COR-L47 (cell line): ENCODE results near the gene QPCT.

ENCODE experiments used
- DNase-seq: peaks from one replicate; lab custom pipeline; 2025; lab: John Stamatoyannopoulos, UW

The QPCT gene

GRCh38 chr2:37324786-37325624 is 19.4 kb upstream of the QPCT start, which contains the start of gene PRKD3:
Gene PRKD3 (minus strand): TSS chr2:37324833. CDS start chr2:37316524, 8,309 bp downstream.
- peak; percentile 50 for DNase-seq

- DNase-seq, result no peak
These were observed 18.8 kb upstream of the QPCT start for GRCh38 chr2:37325625-37326071.

GRCh38 chr2:37326285-37326684 is 18.1 kb upstream of the QPCT start:
- no peak for DNase-seq

- DNase-seq, result no peak
These were observed 17.4 kb upstream of the QPCT start for GRCh38 chr2:37326866-37327634.

- no peak for DNase-seq
These were observed 13.7 kb upstream of the QPCT start for GRCh38 chr2:37330681-37331080.

GRCh38 chr2:37332560-37332959 is 11.9 kb upstream of the QPCT start:
- no peak for DNase-seq

- no peak for DNase-seq
These were observed 11.2 kb upstream of the QPCT start for GRCh38 chr2:37333256-37333655.

- no peak for DNase-seq
These were observed 8.8 kb upstream of the QPCT start for GRCh38 chr2:37335604-37336003.

GRCh38 chr2:37337620-37338280 is 6.7 kb upstream of the QPCT start:
- DNase-seq, result no peak

GRCh38 chr2:37338933-37339332 is 5.5 kb upstream of the QPCT start:
- DNase-seq, result no peak

- no peak for DNase-seq
These were observed 3.8 kb upstream of the QPCT start for GRCh38 chr2:37340637-37341036.

- no peak for DNase-seq
These were observed 1.7 kb upstream of the QPCT start for GRCh38 chr2:37342591-37343220.

GRCh38 chr2:37343537-37344434 is 644 bp upstream of the QPCT start:
- no peak for DNase-seq

GRCh38 chr2:37348155-37348554 is 3.7 kb downstream of the QPCT start:
- DNase-seq, result no peak

- peak; percentile 39 for DNase-seq
These were observed 4.9 kb downstream of the QPCT start for GRCh38 chr2:37349231-37349860.

GRCh38 chr2:37350034-37350433 is 5.6 kb downstream of the QPCT start:
- peak; percentile 68 for DNase-seq

- DNase-seq, result no peak
These were observed 10.1 kb downstream of the QPCT start for GRCh38 chr2:37354531-37354930.

- no peak for DNase-seq
These were observed 11.3 kb downstream of the QPCT start for GRCh38 chr2:37355735-37356134.

- DNase-seq, result no peak
These were observed 11.9 kb downstream of the QPCT start for GRCh38 chr2:37356299-37356698.

- no peak for DNase-seq
These were observed 12.6 kb downstream of the QPCT start for GRCh38 chr2:37357069-37357468.

- DNase-seq, result no peak
These were observed 13.1 kb downstream of the QPCT start for GRCh38 chr2:37357530-37357929.
